Naive B cell (primary cell): Measurements from ENCODE around the gene SLC4A2. TPM values are rescaled to one million over a fixed set of nuclear protein-coding genes. Genes with fewer than 3 reads are reported as not detected.

ENCODE experiments used
- ATAC-seq, 2 donors: fragments of 150-1000 bp; cut with Tn5 transposase; 2 replicates each; pipeline ENCODE4 v1.10.0; 2021; ENCODE audit warnings: low read depth in 2 of 2, mild to moderate bottlenecking in 2 of 2, moderate library complexity in 2 of 2
- DNase-seq: peaks from one replicate; pipeline ENCODE4 v3.0.0; 2022
- H3K27ac Mint-ChIP-seq, 6 donors: one replicate each; pipeline ENCODE4 v1.8.0; 2020 to 2022; ENCODE audit warnings: mild to moderate bottlenecking in 6 of 6, mixed read lengths in 6 of 6, moderate library complexity in 5 of 6, inconsistent platforms in 2 of 6
- H3K27me3 Mint-ChIP-seq, 3 donors: one replicate each; pipeline ENCODE4 v1.8.0; 2021 to 2022; ENCODE audit warnings: mixed read lengths in 3 of 3, mild to moderate bottlenecking in 1 of 3
- H3K36me3 Mint-ChIP-seq, 2 donors: one replicate each; pipeline ENCODE4 v1.8.0; 2020 to 2022; ENCODE audit warnings: mixed read lengths in 2 of 2, inconsistent platforms in 1 of 2, mild to moderate bottlenecking in 1 of 2
- H3K4me1 Mint-ChIP-seq, 3 donors: one replicate each; pipeline ENCODE4 v1.8.0; 2020 to 2022; ENCODE audit warnings: mixed read lengths in 3 of 3, inconsistent platforms in 1 of 3, mild to moderate bottlenecking in 1 of 3, moderate library complexity in 1 of 3
- H3K4me3 Mint-ChIP-seq, 8 donors: one replicate each; pipeline ENCODE4 v1.8.0; 2020 to 2022; ENCODE audit warnings: mild to moderate bottlenecking in 8 of 8, mixed read lengths in 8 of 8, moderate library complexity in 8 of 8, inconsistent platforms in 2 of 8
- H3K9me3 Mint-ChIP-seq, 7 donors: one replicate each; pipeline ENCODE4 v1.8.0; 2020 to 2022; ENCODE audit warnings: mixed read lengths in 7 of 7, mild to moderate bottlenecking in 5 of 7, inconsistent platforms in 2 of 7, moderate library complexity in 1 of 7
- polyA plus RNA-seq, 6 donors: library from polyadenylated mRNA; unstranded; fragments of 300-500 nt; fragmentation: Illumina TruSeq; gene quantifications; one replicate each; pipeline ENCODE4 v1.2.3, GENCODE V29; 2021; ENCODE audit warnings: low read depth in 6 of 6

Gene SLC4A2
- polyA plus RNA-seq, 6 donors from 2014 or later, result 8.5 to 17.1 (median 12.2) TPM

DNA sequence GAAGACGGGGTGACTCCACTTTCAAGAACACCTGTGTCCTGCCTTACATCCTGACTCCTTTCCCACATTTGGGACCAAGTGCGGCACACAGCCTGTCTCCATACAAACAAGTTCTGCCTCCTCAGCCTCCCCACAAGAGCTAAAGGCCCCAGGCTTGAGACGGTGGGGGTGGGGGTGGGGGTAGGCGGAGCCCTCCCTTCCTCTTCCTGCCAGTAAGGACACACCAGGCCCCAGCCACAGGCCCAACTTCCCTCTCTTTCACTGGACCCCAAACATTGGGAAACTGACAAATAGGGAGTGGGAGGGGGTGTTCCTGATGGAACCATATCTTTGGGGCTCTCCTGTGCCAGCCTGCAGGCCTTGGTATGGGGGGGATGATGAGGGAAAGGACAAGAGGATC is 6.3 kb upstream of the SLC4A2 start:
- Mint-ChIP-seq H3K36me3 (peaks cover 0 to 19% of the 10 kb centered on the region in 2 donors), H3K27me3 (peaks cover 5 to 28% (median 27%) of the 10 kb centered on the region in 3 donors), H3K4me1 (peaks cover 9 to 19% (median 12%) of the 10 kb centered on the region in 3 donors), H3K4me3 (no peak overlapping the region), H3K9me3 (no peaks in the 10 kb centered on the region), H3K27ac (no peak overlapping the region)
- ATAC-seq (no peak), DNase-seq (no peak)

DNA sequence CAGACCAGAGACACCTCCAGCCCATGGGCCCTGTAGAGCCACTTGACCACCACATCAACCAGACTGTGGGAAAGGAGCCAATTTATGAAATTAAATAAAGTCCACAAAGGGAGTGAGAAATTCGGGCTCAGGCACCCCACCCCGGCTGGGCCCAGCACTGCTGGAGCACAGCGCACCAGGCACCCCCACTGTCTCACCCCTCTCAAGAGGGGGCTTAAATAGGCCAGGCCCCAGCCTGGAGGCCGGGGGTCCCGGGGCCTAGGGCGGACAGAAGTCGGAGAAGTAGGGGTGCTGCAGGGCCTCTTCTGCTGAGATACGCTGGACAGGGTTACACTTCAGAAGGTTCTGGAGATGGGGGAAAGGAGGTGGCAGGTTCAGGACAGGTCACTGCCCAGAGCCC is 5.6 kb upstream of the SLC4A2 start:
- no peak for ATAC-seq

DNA sequence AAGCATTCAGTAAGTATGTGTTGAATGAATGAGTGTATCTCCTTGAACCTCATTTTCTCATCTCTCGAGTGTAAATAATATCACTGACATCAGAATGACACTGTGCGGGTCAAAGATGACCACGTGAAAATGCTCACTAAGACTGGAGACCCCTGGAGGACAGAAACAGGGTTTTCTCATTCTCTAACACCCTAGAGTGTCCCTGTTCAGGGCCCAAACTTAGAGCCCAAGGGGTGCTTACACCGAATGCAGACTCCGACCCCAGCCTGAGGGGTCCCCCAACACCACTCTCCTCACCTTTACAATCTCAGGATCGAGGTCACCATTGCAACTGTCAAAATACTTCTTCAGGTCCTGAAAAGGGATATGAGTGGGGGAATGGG is 3.1 kb upstream of the SLC4A2 start:
- H3K36me3 Mint-ChIP-seq, result peaks cover 0 to 19% of the 10 kb centered on the region in 2 donors
- no peaks in the 10 kb centered on the region for H3K9me3 Mint-ChIP-seq
- no peak for ATAC-seq
- peaks cover 24 to 37% (median 35%) of the 10 kb centered on the region in 3 donors for H3K4me1 Mint-ChIP-seq
- DNase-seq, result no peak
- peak overlapping the region; percentile 9 to 97 (median 93) for H3K4me3 Mint-ChIP-seq
- H3K27me3 Mint-ChIP-seq, result peaks cover 5 to 19% (median 16%) of the 10 kb centered on the region in 3 donors
- peak overlapping the region in 2 of 6 donors; percentile 19 to 37 for H3K27ac Mint-ChIP-seq

More for the DNA sequence above, 5.6 kb upstream of the SLC4A2 start:
- Mint-ChIP-seq H3K27me3 (peaks cover 5 to 28% (median 27%) of the 10 kb centered on the region in 3 donors), H3K4me1 (peaks cover 12 to 25% (median 18%) of the 10 kb centered on the region in 3 donors), H3K9me3 (no peaks in the 10 kb centered on the region), H3K27ac (no peak overlapping the region), H3K4me3 (no peak overlapping the region), H3K36me3 (peaks cover 0 to 19% of the 10 kb centered on the region in 2 donors)
- DNase-seq, result no peak

DNA sequence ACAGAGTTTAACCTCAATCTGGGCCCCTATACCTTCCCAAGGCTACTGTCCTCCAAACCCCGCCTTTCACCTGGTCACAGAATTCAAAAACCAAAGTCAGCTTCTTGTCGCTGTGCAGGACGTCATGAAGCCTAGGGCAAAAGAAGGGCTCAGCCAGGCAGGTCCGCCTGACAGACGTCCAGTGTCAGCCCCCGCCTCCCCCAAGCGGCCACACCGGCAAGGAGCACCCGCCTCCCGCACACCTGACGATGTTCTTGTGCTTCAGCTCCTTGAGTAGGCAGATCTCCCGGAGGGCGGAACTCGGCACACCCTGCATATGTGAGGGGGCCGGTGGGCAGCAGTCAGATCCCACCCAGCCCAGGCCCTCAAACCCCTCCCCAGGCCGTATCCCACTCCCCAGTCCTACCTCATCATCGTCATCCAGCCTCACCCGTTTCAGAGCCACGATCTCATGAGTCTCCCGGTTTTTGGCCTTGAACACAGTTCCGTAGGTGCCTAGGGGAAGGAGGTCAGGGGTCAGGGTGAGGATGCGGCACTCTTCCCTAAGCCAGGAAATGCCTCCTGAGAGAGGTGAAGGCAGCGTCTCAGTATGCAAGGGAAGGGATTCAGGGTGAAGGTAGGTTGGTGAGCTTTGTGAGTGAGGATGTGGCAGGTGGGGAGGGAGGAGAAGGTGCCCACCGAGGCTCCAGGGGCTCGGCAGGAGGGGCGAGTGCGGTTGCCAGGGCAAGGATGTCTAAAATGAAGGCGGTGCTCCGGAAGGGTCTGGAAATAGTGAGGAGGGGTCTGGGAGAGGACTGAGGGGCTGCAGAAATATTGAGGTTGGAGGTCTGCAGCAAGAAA is 2.5 kb upstream of the SLC4A2 start:
- peaks cover 0 to 19% of the 10 kb centered on the region in 2 donors for H3K36me3 Mint-ChIP-seq
- H3K27ac Mint-ChIP-seq, result peak overlapping the region in 4 of 6 donors; percentile 52 to 92 (median 79)

DNA sequence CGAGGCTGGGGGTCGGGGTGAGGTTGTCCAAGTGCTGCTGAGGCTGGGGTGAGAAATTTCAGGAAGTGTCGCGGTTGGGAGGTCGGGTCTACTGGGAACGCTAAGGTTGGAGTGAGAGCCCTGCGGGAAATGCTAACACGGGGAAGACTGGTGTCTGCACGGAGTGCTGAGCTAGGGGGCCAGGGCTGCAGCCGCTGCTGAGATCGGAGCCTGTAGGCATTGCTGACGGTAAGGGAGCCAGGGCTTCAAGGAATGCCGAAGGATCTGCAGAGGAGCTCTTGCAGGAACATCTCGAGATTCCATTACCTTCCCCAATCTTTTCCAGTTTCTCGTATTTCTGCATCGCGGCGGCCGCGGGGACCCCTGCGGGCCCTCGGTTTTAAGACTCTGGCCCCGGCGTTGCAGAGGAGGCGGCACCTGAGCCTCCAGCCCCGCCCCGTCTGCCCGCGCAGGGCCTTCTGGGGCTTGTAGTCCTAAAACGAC is 1.8 kb upstream of the SLC4A2 start, which contains the start of gene CDK5:
CDK5 (minus strand) TSS at position 392 of the 483 bp plus-strand sequence; CDS start at position 343, 49 bp downstream.
- H3K4me3 Mint-ChIP-seq, result peak within 1 kb of the TSS; percentile 90 to 97 (median 95)
- ATAC-seq (peak; percentile 3 to 4), DNase-seq (no peak)
- peaks cover 32 to 43% (median 40%) of the 10 kb centered on the region in 3 donors for H3K4me1 Mint-ChIP-seq
- H3K27ac Mint-ChIP-seq, result peak within 1 kb of the TSS; percentile 87 to 98 (median 95)
- H3K27me3 Mint-ChIP-seq, result peaks cover 3 to 14% (median 3%) of the 10 kb centered on the region in 3 donors
- H3K9me3 Mint-ChIP-seq, result no peaks in the 10 kb centered on the region
- H3K36me3 Mint-ChIP-seq, result peaks cover 0 to 15% of the 10 kb centered on the region in 2 donors

More for the DNA sequence above, 2.5 kb upstream of the SLC4A2 start:
- Mint-ChIP-seq H3K27me3 (peaks cover 5 to 19% (median 10%) of the 10 kb centered on the region in 3 donors), H3K4me3 (peak overlapping the region; percentile 90 to 97 (median 95)), H3K9me3 (no peaks in the 10 kb centered on the region), H3K4me1 (peaks cover 30 to 43% (median 41%) of the 10 kb centered on the region in 3 donors)
- DNase-seq (no peak), ATAC-seq (no peak)

DNA sequence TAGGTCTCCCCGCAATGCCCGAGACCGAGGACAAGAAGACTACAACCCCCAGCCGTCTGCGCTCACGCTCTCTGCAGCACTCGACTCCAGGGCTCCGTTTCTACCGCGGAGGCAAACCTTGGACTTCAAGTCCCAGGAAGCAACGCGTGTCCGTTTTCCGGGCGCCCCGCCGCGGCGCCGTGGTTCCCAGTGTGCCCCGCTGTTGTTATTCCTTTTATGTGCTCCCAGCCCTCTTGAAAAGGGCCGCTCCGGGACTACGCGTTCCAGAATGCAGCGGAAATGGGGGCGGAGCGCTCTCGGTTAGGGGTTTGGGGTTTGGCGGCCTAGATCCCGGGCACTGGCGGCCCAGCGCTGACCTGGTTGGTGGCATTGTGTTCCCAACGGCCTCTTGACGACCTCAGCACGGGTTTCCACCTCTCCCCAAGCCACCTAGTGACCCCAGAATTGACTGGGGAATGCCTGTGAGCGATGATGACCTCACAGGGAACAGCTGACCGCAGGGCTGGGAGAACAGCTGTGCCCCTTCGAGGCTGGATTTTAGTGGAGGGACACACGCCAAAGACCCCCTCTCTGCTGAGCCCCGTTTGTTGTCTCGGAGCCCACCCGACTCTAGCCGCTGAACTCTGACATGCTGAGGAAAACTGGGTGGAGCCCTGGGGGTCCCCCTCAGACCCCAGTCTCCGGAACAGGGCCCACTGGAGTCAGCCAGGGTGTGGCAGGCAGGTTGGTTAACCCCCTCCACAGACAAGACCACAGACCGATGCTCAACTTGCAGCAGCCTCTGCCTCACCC is 1.2 kb upstream of the SLC4A2 start:
- H3K27me3 Mint-ChIP-seq, result peaks cover 0 to 8% (median 0%) of the 10 kb centered on the region in 3 donors
- peaks cover 32 to 43% (median 37%) of the 10 kb centered on the region in 3 donors for H3K4me1 Mint-ChIP-seq

DNA sequence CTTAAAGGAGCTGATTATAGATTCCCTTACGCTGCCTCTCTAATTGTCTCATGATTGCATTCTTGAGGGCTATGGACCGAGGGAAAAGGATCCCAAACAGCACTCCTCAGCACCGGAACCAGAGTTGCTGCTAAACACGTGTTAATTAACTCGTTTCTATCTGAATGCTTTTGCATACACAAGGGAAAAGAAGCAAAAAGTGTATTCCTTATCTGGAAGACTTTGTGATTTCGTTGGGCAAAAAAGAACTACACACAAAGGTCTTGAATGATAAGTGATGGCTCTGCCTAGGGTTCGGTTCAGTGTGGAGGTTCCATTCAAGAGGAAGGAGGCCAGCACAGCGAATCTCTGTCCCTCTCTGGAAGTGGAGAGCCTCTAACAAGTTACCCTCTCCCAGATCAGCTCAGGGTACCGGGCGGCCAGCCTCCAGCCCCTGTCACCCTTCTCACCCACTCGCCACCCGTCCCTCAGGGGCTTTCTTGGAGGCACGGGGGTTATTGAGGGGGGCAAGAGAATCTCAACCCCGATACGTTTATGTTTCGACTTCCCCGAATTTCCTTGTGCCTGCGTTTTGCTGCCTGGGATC is 515 bp upstream of the SLC4A2 start:
- no peak for ATAC-seq
- H3K4me1 Mint-ChIP-seq, result peaks cover 32 to 50% (median 39%) of the 10 kb centered on the region in 3 donors

More for the DNA sequence above, 1.2 kb upstream of the SLC4A2 start:
- peak; percentile 94 for DNase-seq
- Mint-ChIP-seq H3K4me3 (peak overlapping the region; percentile 90 to 97 (median 95)), H3K9me3 (no peaks in the 10 kb centered on the region), H3K36me3 (peaks cover 0 to 8% of the 10 kb centered on the region in 2 donors), H3K27ac (peak overlapping the region; percentile 87 to 98 (median 95))
- ATAC-seq, result peak; percentile 88 to 92

DNA sequence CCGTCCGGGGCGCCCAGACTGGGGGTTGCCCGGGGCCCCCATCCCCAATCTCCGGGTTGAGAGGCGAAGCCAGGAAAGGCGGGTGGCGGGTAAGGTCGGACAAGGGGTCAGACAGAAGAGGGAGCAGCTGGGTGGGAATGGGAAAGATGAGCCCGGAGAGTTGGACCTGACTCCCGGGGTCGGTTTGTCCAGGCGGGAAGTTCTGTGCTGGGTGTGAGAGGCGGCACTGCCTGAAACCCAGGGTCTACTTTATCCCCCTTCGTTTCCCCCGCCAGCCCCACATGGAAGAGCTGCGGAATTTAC is 675 bp downstream of the SLC4A2 start:
- peaks cover 32 to 53% (median 39%) of the 10 kb centered on the region in 3 donors for H3K4me1 Mint-ChIP-seq
- H3K9me3 Mint-ChIP-seq, result no peaks in the 10 kb centered on the region
- ATAC-seq (no peak), DNase-seq (no peak)
- peak overlapping the region; percentile 88 to 97 (median 92) for H3K4me3 Mint-ChIP-seq
- peak overlapping the region in 4 of 6 donors; percentile 39 to 87 (median 64) for H3K27ac Mint-ChIP-seq
- H3K27me3 Mint-ChIP-seq, result no peaks in the 10 kb centered on the region
- H3K36me3 Mint-ChIP-seq, result no peaks in the 10 kb centered on the region

More for the DNA sequence above, 515 bp upstream of the SLC4A2 start:
- no peaks in the 10 kb centered on the region for H3K9me3 Mint-ChIP-seq
- H3K4me3 Mint-ChIP-seq, result peak overlapping the region; percentile 90 to 97 (median 95)
- no peak for DNase-seq
- H3K36me3 Mint-ChIP-seq, result peaks cover 0 to 6% of the 10 kb centered on the region in 2 donors
- H3K27me3 Mint-ChIP-seq, result peaks cover 0 to 6% (median 0%) of the 10 kb centered on the region in 3 donors
- H3K27ac Mint-ChIP-seq, result peak overlapping the region; percentile 87 to 98 (median 95)

DNA sequence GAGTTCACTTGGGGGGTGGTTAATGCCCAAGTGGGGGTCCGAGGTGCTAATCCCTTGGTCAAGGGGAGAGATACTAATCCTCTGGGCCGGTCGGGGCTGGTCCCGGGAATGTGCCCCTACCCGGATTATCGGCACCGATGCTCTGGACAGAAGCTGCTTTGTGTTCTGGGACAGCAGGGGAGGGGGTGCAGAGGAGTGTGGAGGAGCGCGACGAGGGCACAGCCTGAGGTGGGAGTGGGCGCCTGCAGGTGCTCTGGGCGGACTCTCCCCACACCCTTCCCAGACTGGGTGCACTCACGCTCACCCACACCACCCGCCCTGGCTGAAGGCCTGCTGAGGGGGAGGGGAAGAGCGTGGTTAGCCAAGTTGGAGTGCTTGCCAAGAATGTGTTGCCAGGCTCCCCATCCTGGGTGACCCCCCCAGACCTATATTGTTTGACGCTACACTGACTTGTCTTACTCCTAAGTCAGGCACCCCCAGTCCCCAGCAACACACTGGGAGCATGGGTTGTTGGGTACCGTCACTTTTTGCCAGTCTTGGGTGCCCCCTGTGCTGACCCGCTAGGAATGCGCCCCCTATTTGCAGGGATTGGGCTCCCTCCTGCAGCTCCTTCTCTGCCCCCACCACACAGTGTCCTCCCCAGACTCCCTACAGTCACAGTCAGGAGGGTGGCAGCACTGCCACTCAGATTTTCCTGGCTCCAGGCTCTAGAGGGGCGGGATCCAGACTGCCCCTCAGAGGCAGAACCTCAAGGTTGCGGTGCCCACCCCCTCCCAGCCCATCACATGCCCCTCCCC is 1.2 kb downstream of the SLC4A2 start:
- Mint-ChIP-seq H3K36me3 (no peaks in the 10 kb centered on the region), H3K27me3 (no peaks in the 10 kb centered on the region), H3K4me1 (peaks cover 32 to 53% (median 39%) of the 10 kb centered on the region in 3 donors), H3K9me3 (no peaks in the 10 kb centered on the region), H3K4me3 (peak overlapping the region; percentile 88 to 97 (median 92)), H3K27ac (peak overlapping the region in 3 of 6 donors; percentile 39 to 87 (median 59))
- ATAC-seq (no peak), DNase-seq (no peak)

DNA sequence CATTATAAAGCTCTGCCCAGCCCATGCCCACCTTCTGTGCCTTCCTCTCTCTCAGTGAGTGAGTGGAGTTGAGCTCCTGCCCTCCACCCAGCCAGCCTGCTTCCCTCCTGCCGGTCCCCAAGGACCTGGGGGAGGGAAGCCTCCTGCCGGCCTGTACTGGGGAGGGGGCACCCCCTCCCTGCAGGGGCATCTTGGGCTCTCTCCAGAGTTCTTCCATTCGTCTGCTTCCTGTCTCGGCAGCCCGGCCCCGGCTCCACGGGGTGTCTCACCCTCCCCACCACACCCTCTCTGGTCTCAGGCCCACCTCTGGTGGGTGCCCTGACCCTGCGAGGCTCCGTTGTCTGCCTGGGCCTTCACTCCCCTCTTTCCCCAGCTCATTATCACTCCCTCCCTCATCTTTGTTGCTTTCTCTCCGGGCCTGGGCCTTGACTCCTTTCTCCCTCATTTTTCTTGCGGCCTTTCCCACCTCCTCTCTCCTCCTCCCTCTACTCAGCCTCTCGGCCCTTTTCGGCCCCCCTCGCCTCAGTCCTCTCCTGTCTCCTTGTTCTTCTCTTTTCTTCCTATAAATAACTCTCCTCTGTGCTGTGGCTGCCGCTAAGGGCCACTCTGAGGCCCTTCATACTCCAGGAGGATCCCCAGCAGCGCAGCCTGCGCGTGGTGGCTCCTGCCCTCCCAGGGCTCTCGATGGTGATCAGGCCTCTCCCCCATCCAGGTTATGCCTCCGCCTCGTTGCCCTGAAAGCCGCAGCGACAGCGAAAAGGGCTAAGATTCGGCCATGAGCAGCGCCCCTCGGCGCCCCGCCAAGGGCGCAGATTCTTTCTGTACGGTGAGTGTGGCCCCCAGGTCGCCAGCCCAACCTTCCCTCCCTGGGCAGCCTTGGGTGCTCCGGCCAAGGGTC is 2.1 kb downstream of the SLC4A2 start:
- Mint-ChIP-seq H3K9me3 (no peaks in the 10 kb centered on the region), H3K36me3 (no peaks in the 10 kb centered on the region), H3K27me3 (no peaks in the 10 kb centered on the region), H3K27ac (peak overlapping the region in 3 of 6 donors; percentile 48 to 87 (median 59)), H3K4me3 (peak overlapping the region in 6 of 8 donors; percentile 52 to 97 (median 90)), H3K4me1 (peaks cover 32 to 53% (median 39%) of the 10 kb centered on the region in 3 donors)
- no peak for DNase-seq
- no peak for ATAC-seq

DNA sequence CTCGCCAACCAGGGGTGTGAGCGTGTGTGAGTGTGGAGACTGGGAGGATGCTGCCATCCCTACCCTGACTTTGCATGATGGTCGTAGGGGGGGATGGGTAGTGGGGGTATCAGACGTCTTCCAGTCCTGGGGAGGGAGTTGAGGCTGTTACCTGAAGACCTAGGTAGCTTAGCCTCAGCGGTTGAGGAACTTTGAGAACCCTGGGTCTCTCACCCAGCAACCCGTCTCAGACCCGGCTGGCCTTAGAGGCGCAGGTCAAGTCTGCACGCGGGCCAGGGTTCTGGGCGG is 2.7 kb downstream of the SLC4A2 start:
- DNase-seq (no peak), ATAC-seq (no peak)
- Mint-ChIP-seq H3K27ac (peak overlapping the region in 1 of 6 donors; percentile 42), H3K36me3 (no peaks in the 10 kb centered on the region), H3K9me3 (no peaks in the 10 kb centered on the region), H3K4me3 (peak overlapping the region in 3 of 8 donors; percentile 15 to 91 (median 52)), H3K4me1 (peaks cover 28 to 48% (median 34%) of the 10 kb centered on the region in 3 donors), H3K27me3 (no peaks in the 10 kb centered on the region)
